DOHH2 (cell line): ENCODE results near the gene FTO.

Experiments used
- H3F3A ChIP-seq: fragments of 200-600 bp; sonication (generic), shearing (Covaris generic); 2 replicates; pipeline ENCODE4 v1.6.0; 2016; ENCODE audit warnings: antibody characterized with exemption, mild to moderate bottlenecking; ENCODE audit not compliant: control insufficient read depth, insufficient read depth
- H3K27ac ChIP-seq: fragments of 200-600 bp; sonication (generic); 2 replicates; pipeline ENCODE4 v1.5.1; 2014; ENCODE audit warnings: low read depth, mild to moderate bottlenecking, low read length, moderate library complexity
- H3K27me3 ChIP-seq: fragments of 200-600 bp; sonication (generic); 2 replicates; pipeline ENCODE4 v1.6.1; 2014; ENCODE audit warnings: mild to moderate bottlenecking, low read length, mixed read lengths; ENCODE audit not compliant: control insufficient read depth
- H3K36me3 ChIP-seq: fragments of 200-600 bp; sonication (generic); 2 replicates; pipeline ENCODE4 v1.6.1; 2014; ENCODE audit warnings: mild to moderate bottlenecking, low read length, moderate library complexity, mixed read lengths; ENCODE audit not compliant: control insufficient read depth
- H3K4me1 ChIP-seq: fragments of 200-600 bp; sonication (generic); 2 replicates; pipeline ENCODE4 v1.6.1; 2014; ENCODE audit warnings: mild to moderate bottlenecking, low read length, mixed read lengths; ENCODE audit not compliant: control insufficient read depth
- H3K4me2 ChIP-seq: fragments of 200-600 bp; sonication (generic); 2 replicates; pipeline ENCODE4 v1.6.0; 2014; ENCODE audit warnings: mild to moderate bottlenecking, low read length, moderate library complexity
- H3K4me3 ChIP-seq: fragments of 200-600 bp; sonication (generic); 2 replicates; pipeline ENCODE4 v1.5.1; 2014; ENCODE audit warnings: mild to moderate bottlenecking, low read length, mixed read lengths
- H3K79me2 ChIP-seq: fragments of 200-600 bp; sonication (generic); 2 replicates; pipeline ENCODE4 v1.6.1; 2014; ENCODE audit warnings: mild to moderate bottlenecking, low read length, mixed read lengths; ENCODE audit not compliant: control insufficient read depth
- H3K9me2 ChIP-seq: fragments of 200-600 bp; sonication (generic); replicated peaks from 2 replicates; pipeline ENCODE4 v1.6.1; 2014; ENCODE audit warnings: mild to moderate bottlenecking, low read length, mixed read lengths; ENCODE audit not compliant: control insufficient read depth
- H3K9me3 ChIP-seq: fragments of 200-600 bp; sonication (generic); 2 replicates; pipeline ENCODE4 v1.6.1; 2014; ENCODE audit warnings: antibody characterized with exemption, low read length, mixed read lengths; ENCODE audit not compliant: control insufficient read depth, insufficient read depth
- H4K20me1 ChIP-seq: fragments of 200-600 bp; sonication (generic); 2 replicates; pipeline ENCODE4 v1.6.0; 2014; ENCODE audit warnings: low read depth, mild to moderate bottlenecking, antibody characterized with exemption, low read length, moderate library complexity; ENCODE audit not compliant: control insufficient read depth, insufficient read depth
- EZH2phosphoT487 ChIP-seq: fragments of 200-600 bp; sonication (generic); IDR thresholded peaks from 2 replicates; pipeline ENCODE4 v1.6.1; 2017; ENCODE audit warnings: borderline replicate concordance, mild to moderate bottlenecking, antibody characterized with exemption, low read length, moderate library complexity, mixed read lengths
- TF ChIP-seq, protein P1 (sequence below): fragments of 200-600 bp; sonication (generic); IDR thresholded peaks from one replicate; pipeline ENCODE4 v1.5.1; 2014; ENCODE audit warnings: antibody characterized with exemption, mild to moderate bottlenecking, low read depth, low read length; ENCODE audit not compliant: poor library complexity, severe bottlenecking

The FTO gene

DNA sequence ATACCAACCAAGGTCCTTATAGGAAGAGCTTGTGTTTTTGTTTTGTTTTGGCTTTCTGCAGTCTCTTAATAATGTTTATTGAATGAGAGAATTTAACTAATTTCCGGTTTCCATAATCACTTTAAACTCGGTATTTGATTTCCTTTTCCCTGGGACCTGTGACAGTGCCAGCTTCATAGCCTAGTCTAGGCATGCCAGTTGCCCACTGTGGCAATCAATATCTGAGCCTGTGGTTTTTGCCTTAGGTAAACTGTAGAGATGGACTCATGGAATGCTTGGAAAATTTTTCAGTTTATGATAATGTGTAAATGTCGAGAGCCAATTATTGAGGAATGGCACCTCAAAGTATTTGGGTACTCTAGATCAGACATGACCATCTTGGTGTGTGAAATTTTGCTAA is 78.2 kb downstream of the FTO start:
- Histone ChIP-seq H3K4me2 (no peak overlapping the region), H3K4me3 (no peak overlapping the region), H3K4me1 (no peaks in the 10 kb centered on the region), H3K79me2 (peaks cover 38% of the 10 kb centered on the region), H3K27me3 (no peaks in the 10 kb centered on the region), H3K9me2 (no peaks in the 10 kb centered on the region), H3K36me3 (no peaks in the 10 kb centered on the region), H3K9me3 (no peaks in the 10 kb centered on the region), H4K20me1 (no peaks in the 10 kb centered on the region), H3K27ac (no peak overlapping the region), H3F3A (no peaks in the 10 kb centered on the region)
- TF ChIP-seq, protein P1, sequence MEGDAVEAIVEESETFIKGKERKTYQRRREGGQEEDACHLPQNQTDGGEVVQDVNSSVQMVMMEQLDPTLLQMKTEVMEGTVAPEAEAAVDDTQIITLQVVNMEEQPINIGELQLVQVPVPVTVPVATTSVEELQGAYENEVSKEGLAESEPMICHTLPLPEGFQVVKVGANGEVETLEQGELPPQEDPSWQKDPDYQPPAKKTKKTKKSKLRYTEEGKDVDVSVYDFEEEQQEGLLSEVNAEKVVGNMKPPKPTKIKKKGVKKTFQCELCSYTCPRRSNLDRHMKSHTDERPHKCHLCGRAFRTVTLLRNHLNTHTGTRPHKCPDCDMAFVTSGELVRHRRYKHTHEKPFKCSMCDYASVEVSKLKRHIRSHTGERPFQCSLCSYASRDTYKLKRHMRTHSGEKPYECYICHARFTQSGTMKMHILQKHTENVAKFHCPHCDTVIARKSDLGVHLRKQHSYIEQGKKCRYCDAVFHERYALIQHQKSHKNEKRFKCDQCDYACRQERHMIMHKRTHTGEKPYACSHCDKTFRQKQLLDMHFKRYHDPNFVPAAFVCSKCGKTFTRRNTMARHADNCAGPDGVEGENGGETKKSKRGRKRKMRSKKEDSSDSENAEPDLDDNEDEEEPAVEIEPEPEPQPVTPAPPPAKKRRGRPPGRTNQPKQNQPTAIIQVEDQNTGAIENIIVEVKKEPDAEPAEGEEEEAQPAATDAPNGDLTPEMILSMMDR, result no peak
- no peak for TF ChIP-seq EZH2phosphoT487

DNA sequence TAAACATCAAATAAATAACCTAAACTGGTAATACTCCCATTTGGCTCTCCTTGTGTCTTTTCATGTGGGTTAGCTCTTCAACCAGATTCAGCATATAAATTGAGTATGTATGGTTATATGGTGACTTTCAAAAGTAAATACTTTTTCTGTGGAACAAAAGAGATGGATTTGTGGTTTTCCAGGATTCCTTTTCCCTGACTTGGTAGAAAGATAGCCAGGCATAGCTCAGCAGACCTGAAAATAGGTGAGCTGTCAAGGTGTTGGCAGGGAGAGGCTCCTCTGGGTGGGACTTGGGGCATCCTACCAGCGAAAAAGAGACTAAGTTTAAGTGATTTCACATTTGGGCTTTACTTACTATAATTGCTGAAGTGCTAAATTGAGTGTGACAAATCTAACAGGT is 80.3 kb downstream of the FTO start:
- no peak overlapping the region for H3K27ac ChIP-seq
- no peaks in the 10 kb centered on the region for H3K9me3 ChIP-seq
- no peaks in the 10 kb centered on the region for H4K20me1 ChIP-seq
- H3F3A ChIP-seq, result peaks cover 2% of the 10 kb centered on the region; the same call in 1 of the 2 replicates
- H3K4me1 ChIP-seq, result no peaks in the 10 kb centered on the region
- no peak overlapping the region for H3K4me2 ChIP-seq
- no peaks in the 10 kb centered on the region for H3K9me2 ChIP-seq
- no peaks in the 10 kb centered on the region for H3K27me3 ChIP-seq
- H3K36me3 ChIP-seq, result no peaks in the 10 kb centered on the region
- TF ChIP-seq, protein P1, result no peak
- no peak for TF ChIP-seq EZH2phosphoT487
- no peak overlapping the region for H3K4me3 ChIP-seq
- H3K79me2 ChIP-seq, result peaks cover 25% of the 10 kb centered on the region

DNA sequence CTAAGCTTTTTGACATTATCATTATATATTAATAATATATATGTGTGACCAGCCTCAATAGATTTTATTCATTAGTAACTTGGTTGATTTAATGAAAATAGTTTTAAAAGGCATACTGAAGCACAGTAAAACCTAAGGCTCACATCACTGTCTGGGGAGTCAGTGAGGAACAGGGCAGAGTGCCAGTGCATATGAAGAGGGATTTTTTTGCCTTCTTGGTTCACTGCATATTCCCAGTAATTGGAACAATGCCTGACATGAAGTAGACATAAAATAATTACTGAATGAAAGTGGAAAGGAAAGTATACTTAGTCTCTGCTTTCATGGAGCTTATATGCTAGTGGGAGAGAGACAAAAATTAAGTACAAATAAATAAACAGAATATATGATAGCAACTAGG is 81.1 kb downstream of the FTO start:
- Histone ChIP-seq H3K27ac (no peak overlapping the region), H3K79me2 (peaks cover 23% of the 10 kb centered on the region)

DNA sequence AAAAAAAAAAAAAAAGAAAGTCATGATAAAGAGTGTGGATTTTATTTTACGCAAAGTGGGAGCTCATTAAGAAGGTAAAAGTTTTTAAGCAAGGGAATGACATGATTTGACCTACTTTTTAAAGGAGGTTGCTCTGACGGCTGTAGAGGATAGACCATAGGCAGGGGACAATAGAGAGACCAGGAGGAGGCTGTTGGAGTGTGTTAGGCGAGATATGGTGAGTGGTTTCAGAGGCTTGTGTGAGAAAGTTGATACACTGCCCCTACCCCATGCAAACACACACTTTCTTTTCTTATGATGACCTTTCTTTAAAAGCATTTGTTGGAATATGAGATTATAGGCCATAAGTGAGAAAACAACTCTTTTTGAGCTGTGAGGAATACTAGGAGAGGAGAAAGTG is 82.0 kb downstream of the FTO start:
- H3K79me2 ChIP-seq, result peaks cover 22% of the 10 kb centered on the region
- H3K27ac ChIP-seq, result no peak overlapping the region
- no peaks in the 10 kb centered on the region for H3K4me1 ChIP-seq
- no peaks in the 10 kb centered on the region for H3K36me3 ChIP-seq
- no peaks in the 10 kb centered on the region for H3K27me3 ChIP-seq
- no peaks in the 10 kb centered on the region for H3K9me3 ChIP-seq
- H3K4me3 ChIP-seq, result no peak overlapping the region
- no peaks in the 10 kb centered on the region for H3K9me2 ChIP-seq
- TF ChIP-seq, protein P1, result no peak
- no peak for TF ChIP-seq EZH2phosphoT487
- no peak overlapping the region for H3K4me2 ChIP-seq
- H4K20me1 ChIP-seq, result no peaks in the 10 kb centered on the region
- peaks cover 2% of the 10 kb centered on the region; the same call in 1 of the 2 replicates for H3F3A ChIP-seq

More for the DNA sequence above, 81.1 kb downstream of the FTO start:
- Histone ChIP-seq H3K4me1 (no peaks in the 10 kb centered on the region), H3K27me3 (no peaks in the 10 kb centered on the region), H3F3A (peaks cover 2% of the 10 kb centered on the region; the same call in 1 of the 2 replicates), H3K4me3 (no peak overlapping the region), H3K9me3 (no peaks in the 10 kb centered on the region), H4K20me1 (no peaks in the 10 kb centered on the region), H3K36me3 (no peaks in the 10 kb centered on the region), H3K4me2 (no peak overlapping the region), H3K9me2 (no peaks in the 10 kb centered on the region)
- TF ChIP-seq EZH2phosphoT487, result no peak
